ENCODE measurements around the gene FOXK2. TPM values are rescaled to one million over a fixed set of nuclear protein-coding genes. Genes with fewer than 3 reads are reported as not detected.

The FOXK2 gene
- total and polyA plus RNA-seq, 2 donors (not counting 3 experiments of a cell fraction or from before 2014, with no cell fraction given): 33.4 to 79.3 TPM

GRCh38 chr17:82596837-82597672 is 77.5 kb downstream of the FOXK2 start:
- no peak overlapping the region for H3K27ac ChIP-seq (ENCODE audit: insufficient read depth, low read depth, low read length)
- H3K9me1 ChIP-seq (replicated peaks; ENCODE audit: control insufficient read depth, extremely low read depth, insufficient read depth, low read length): no peaks in the 10 kb centered on the region
- peaks cover 4% of the 10 kb centered on the region for H3K79me2 ChIP-seq (ENCODE audit: control insufficient read depth, insufficient read depth, low read length)
- no peak overlapping the region for H3K4me3 ChIP-seq (replicated peaks in 1 of 3; ENCODE audit: insufficient read depth in 1 of 3, low read depth in 1 of 3, low read length in 3 of 3)
- DNase-seq (ENCODE audit: low read depth, low spot score) (no peak), FAIRE-seq (no peak)
- H3K36me3 ChIP-seq (ENCODE audit: control insufficient read depth in 2 of 2, extremely low read depth in 1 of 2, insufficient read depth in 2 of 2, low read length in 2 of 2): peaks cover 0 to 35% of the 10 kb centered on the region in 2 experiments
- peaks cover 13% of the 10 kb centered on the region for H3K4me1 ChIP-seq (ENCODE audit: control insufficient read depth, extremely low read depth, insufficient read depth, low read length)
- TF ChIP-seq GATA2 (IDR thresholded peaks at IDR 0.05; ENCODE audit: insufficient read depth, insufficient read length, low read depth, low read length): no peak
- no peak for TF ChIP-seq EZH2 (IDR thresholded peaks at IDR 0.05; ENCODE audit: borderline replicate concordance, low read depth, low read length, severe bottlenecking)
- no peak for TF ChIP-seq JUN (IDR thresholded peaks at IDR 0.05; ENCODE audit: borderline replicate concordance, insufficient read depth, insufficient read length, low read depth)
- TF ChIP-seq, protein P1, sequence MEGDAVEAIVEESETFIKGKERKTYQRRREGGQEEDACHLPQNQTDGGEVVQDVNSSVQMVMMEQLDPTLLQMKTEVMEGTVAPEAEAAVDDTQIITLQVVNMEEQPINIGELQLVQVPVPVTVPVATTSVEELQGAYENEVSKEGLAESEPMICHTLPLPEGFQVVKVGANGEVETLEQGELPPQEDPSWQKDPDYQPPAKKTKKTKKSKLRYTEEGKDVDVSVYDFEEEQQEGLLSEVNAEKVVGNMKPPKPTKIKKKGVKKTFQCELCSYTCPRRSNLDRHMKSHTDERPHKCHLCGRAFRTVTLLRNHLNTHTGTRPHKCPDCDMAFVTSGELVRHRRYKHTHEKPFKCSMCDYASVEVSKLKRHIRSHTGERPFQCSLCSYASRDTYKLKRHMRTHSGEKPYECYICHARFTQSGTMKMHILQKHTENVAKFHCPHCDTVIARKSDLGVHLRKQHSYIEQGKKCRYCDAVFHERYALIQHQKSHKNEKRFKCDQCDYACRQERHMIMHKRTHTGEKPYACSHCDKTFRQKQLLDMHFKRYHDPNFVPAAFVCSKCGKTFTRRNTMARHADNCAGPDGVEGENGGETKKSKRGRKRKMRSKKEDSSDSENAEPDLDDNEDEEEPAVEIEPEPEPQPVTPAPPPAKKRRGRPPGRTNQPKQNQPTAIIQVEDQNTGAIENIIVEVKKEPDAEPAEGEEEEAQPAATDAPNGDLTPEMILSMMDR (IDR thresholded peaks at IDR 0.05; ENCODE audit: extremely low read depth in 1 of 2, insufficient read depth in 1 of 2, low read depth in 1 of 2, low read length in 2 of 2): no peak
- TF ChIP-seq, protein P2, sequence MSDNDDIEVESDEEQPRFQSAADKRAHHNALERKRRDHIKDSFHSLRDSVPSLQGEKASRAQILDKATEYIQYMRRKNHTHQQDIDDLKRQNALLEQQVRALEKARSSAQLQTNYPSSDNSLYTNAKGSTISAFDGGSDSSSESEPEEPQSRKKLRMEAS (IDR thresholded peaks at IDR 0.05; ENCODE audit: insufficient read depth, insufficient read length): no peak
- TF ChIP-seq POLR2AphosphoS5 (IDR thresholded peaks at IDR 0.05; ENCODE audit: insufficient read depth, low read depth, low read length): no peak
- no peak for TF ChIP-seq POLR2A (IDR thresholded peaks at IDR 0.05; ENCODE audit: low read depth, low read length)
- TF ChIP-seq FOS (IDR thresholded peaks at IDR 0.05; ENCODE audit: borderline replicate concordance, insufficient read depth, low read length): no peak
- H3K9ac ChIP-seq (replicated peaks; ENCODE audit: extremely low read depth, insufficient read depth, low read length): no peak overlapping the region
- BruUV-seq (replicated peaks): no TSS peak
- CTCF ChIA-PET: no interaction called here
- H3K9me3 ChIP-seq (replicated peaks; ENCODE audit: control insufficient read depth, insufficient read depth, low read length): no peaks in the 10 kb centered on the region
- no peaks in the 10 kb centered on the region for H3K27me3 ChIP-seq (ENCODE audit: control insufficient read depth in 2 of 2, insufficient read depth in 2 of 2, low read length in 2 of 2)
- POLR2A ChIA-PET: no interaction called here
- H2AFZ ChIP-seq (ENCODE audit: low read depth, low read length): no peak overlapping the region
- no peaks in the 10 kb centered on the region for H4K20me1 ChIP-seq (replicated peaks; ENCODE audit: control insufficient read depth, extremely low read depth, insufficient read depth, low read length)
- dilution Hi-C loops (cut with MboI; ENCODE audit: extremely low pct_ligation_motif_present, low sequenced_read_pairs) (no loop called here), intact Hi-C loops (cut with micrococcal nuclease) (no loop called here)
- H3K4me2 ChIP-seq (ENCODE audit: insufficient read depth, low read length): no peak overlapping the region

Data from endothelial cell of umbilical vein (primary cell).